ENCODE data around the gene CEP63. TPM values are rescaled to one million over a fixed set of nuclear protein-coding genes. Genes with fewer than 3 reads are reported as not detected.
"Not testable (repeated sequence)": the region's sequence is repeated elsewhere in the genome, so short reads cannot be mapped to it uniquely, and the experiment has no call there.

The CEP63 gene
- total RNA-seq, 3 donors from 2014 or later (not counting 1 experiment from before 2014, with no cell fraction given) = 17.9 to 25.7 (median 19.5) TPM

DNA sequence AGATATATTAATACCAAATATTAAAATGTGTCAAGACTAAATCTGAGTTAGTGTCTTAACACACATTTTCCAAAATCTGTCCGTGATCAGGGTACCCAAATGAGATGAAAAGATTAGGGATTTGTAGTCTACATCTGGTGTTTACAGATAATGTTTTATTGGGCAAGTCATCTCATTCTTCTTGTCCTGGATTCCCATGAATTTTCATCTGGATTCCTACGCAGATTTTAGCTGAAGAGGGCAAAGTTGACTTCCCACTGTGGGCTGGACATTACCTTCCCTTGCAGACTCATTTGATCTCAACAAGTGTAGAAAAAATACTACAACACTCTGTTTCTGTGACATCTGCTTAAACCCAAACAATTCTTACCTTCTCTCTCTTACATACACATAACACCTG lies 79.1 kb downstream of the CEP63 start:
- WGBS (ENCODE audit: insufficient coverage) = 98% methylated on average over 2 of the region's 2 CpGs
- Histone ChIP-seq H3K27me3 (ENCODE audit: control insufficient read depth, insufficient read depth, low read length) (no peaks in the 10 kb centered on the region), H3K4me3 (ENCODE audit: low read length) (no peak overlapping the region)

GRCh38 chr3:134567605-134568004 lies 81.7 kb downstream of the CEP63 start:
- H3K36me3 Mint-ChIP-seq = peaks cover 8% of the 10 kb centered on the region
- ATAC-seq (no peak), DNase-seq (no peak)
- H3K9me3 Mint-ChIP-seq = peaks cover 0 to 5% of the 10 kb centered on the region in 2 donors
- no peak overlapping the region for H3K4me3 Mint-ChIP-seq
- H3K27me3 Mint-ChIP-seq (ENCODE audit: low read depth in 2 of 2) = no peaks in the 10 kb centered on the region
- no peaks in the 10 kb centered on the region for H3K4me1 Mint-ChIP-seq
- no peaks in the 10 kb centered on the region for H3K27me3 ChIP-seq (ENCODE audit: control insufficient read depth, insufficient read depth, low read length)
- peaks cover 2% of the 10 kb centered on the region for H3K36me3 ChIP-seq (ENCODE audit: control insufficient read depth, insufficient read depth, low read length)
- 72% methylated on average over 4 of the region's 4 CpGs for WGBS (ENCODE audit: insufficient coverage)
- H3K27ac ChIP-seq (ENCODE audit: low read length) = no peak overlapping the region
- no peak overlapping the region for H3K27ac Mint-ChIP-seq
- H3K4me3 ChIP-seq (ENCODE audit: low read length) = no peak overlapping the region
- intact Hi-C loops (cut with micrococcal nuclease) = no loop called here
- TF ChIP-seq, protein P1, sequence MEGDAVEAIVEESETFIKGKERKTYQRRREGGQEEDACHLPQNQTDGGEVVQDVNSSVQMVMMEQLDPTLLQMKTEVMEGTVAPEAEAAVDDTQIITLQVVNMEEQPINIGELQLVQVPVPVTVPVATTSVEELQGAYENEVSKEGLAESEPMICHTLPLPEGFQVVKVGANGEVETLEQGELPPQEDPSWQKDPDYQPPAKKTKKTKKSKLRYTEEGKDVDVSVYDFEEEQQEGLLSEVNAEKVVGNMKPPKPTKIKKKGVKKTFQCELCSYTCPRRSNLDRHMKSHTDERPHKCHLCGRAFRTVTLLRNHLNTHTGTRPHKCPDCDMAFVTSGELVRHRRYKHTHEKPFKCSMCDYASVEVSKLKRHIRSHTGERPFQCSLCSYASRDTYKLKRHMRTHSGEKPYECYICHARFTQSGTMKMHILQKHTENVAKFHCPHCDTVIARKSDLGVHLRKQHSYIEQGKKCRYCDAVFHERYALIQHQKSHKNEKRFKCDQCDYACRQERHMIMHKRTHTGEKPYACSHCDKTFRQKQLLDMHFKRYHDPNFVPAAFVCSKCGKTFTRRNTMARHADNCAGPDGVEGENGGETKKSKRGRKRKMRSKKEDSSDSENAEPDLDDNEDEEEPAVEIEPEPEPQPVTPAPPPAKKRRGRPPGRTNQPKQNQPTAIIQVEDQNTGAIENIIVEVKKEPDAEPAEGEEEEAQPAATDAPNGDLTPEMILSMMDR (IDR thresholded peaks at IDR 0.05) = no peak
- no peaks in the 10 kb centered on the region for H3K4me1 ChIP-seq (ENCODE audit: control insufficient read depth, insufficient read depth, low read length)
- H3K9me3 ChIP-seq (ENCODE audit: control insufficient read depth, insufficient read depth, low read length) = peaks cover 6% of the 10 kb centered on the region

More for the DNA sequence above, 79.1 kb downstream of the CEP63 start:
- ATAC-seq (no peak), DNase-seq (no peak)
- H3K36me3 ChIP-seq (ENCODE audit: control insufficient read depth, insufficient read depth, low read length) = peaks cover 8% of the 10 kb centered on the region
- no peak overlapping the region for H3K27ac ChIP-seq (ENCODE audit: low read length)
- H3K27me3 Mint-ChIP-seq (ENCODE audit: low read depth in 2 of 2) = no peaks in the 10 kb centered on the region
- H3K9me3 ChIP-seq (ENCODE audit: control insufficient read depth, insufficient read depth, low read length) = no peaks in the 10 kb centered on the region
- no peak overlapping the region for H3K27ac Mint-ChIP-seq
- H3K4me3 Mint-ChIP-seq = no peak overlapping the region
- TF ChIP-seq, protein P1 (IDR thresholded peaks at IDR 0.05) = no peak
- H3K9me3 Mint-ChIP-seq = no peaks in the 10 kb centered on the region
- no peaks in the 10 kb centered on the region for H3K4me1 ChIP-seq (ENCODE audit: control insufficient read depth, insufficient read depth, low read length)
- peaks cover 0 to 5% of the 10 kb centered on the region in 2 donors for H3K4me1 Mint-ChIP-seq
- intact Hi-C loops (cut with micrococcal nuclease) = no loop called here
- H3K36me3 Mint-ChIP-seq = peaks cover 8% of the 10 kb centered on the region

DNA sequence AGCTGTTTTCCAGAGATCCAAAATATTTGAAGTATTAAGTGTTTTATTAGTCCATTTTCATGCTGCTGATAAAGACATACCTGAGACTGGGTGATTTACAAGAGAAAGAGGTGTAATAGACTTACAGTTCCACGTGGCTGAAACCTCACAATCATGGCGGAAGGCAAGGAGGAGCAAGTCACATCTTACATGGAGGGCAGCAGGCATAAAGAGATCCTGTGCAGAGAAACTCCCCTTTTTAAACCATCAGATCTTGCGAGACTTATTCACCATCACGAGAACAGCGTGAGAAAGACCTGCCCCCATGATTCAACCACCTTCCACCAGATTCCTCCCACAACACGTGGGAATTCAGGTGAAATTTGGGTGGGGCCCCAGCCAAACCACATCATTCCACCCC lies 82.9 kb downstream of the CEP63 start:
- TF ChIP-seq, protein P1 (IDR thresholded peaks at IDR 0.05) = no peak
- Histone ChIP-seq H3K4me3 (ENCODE audit: low read length) (no peak overlapping the region), H3K4me1 (ENCODE audit: control insufficient read depth, insufficient read depth, low read length) (no peaks in the 10 kb centered on the region), H3K9me3 (ENCODE audit: control insufficient read depth, insufficient read depth, low read length) (peaks cover 6% of the 10 kb centered on the region), H3K27ac (ENCODE audit: low read length) (no peak overlapping the region), H3K36me3 (ENCODE audit: control insufficient read depth, insufficient read depth, low read length) (peaks cover 2% of the 10 kb centered on the region), H3K27me3 (ENCODE audit: control insufficient read depth, insufficient read depth, low read length) (no peaks in the 10 kb centered on the region)
- Mint-ChIP-seq H3K4me3 (no peak overlapping the region), H3K27ac (no peak overlapping the region), H3K36me3 (peaks cover 8% of the 10 kb centered on the region), H3K9me3 (peaks cover 0 to 5% of the 10 kb centered on the region in 2 donors), H3K27me3 (ENCODE audit: low read depth in 2 of 2) (no peaks in the 10 kb centered on the region), H3K4me1 (no peaks in the 10 kb centered on the region)
- ATAC-seq = no peak
- DNase-seq = no peak
- intact Hi-C loops (cut with micrococcal nuclease) = no loop called here
- WGBS (ENCODE audit: insufficient coverage) = 91% methylated on average over 6 of the region's 6 CpGs

GRCh38 chr3:134569899-134570298 lies 84.0 kb downstream of the CEP63 start:
- WGBS (ENCODE audit: insufficient coverage) = 92% methylated on average over 2 of the region's 2 CpGs
- H3K27me3 ChIP-seq (ENCODE audit: control insufficient read depth, insufficient read depth, low read length); ATAC-seq; H3K4me3 ChIP-seq (ENCODE audit: low read length); intact Hi-C loops (cut with micrococcal nuclease); H3K27me3 Mint-ChIP-seq (ENCODE audit: low read depth in 2 of 2); DNase-seq; H3K36me3 ChIP-seq (ENCODE audit: control insufficient read depth, insufficient read depth, low read length); H3K4me1 Mint-ChIP-seq; H3K9me3 Mint-ChIP-seq; H3K4me3 Mint-ChIP-seq; H3K36me3 Mint-ChIP-seq; H3K27ac Mint-ChIP-seq; H3K27ac ChIP-seq (ENCODE audit: low read length); H3K9me3 ChIP-seq (ENCODE audit: control insufficient read depth, insufficient read depth, low read length); H3K4me1 ChIP-seq (ENCODE audit: control insufficient read depth, insufficient read depth, low read length): not testable (repeated sequence)

Data from natural killer cell (primary cell).